ENCODE results near the gene FGF9. TPM values are rescaled to one million over a fixed set of nuclear protein-coding genes. Genes with fewer than 3 reads are reported as not detected.

Gene FGF9
- total RNA-seq, 2 experiments from 2014 or later, result 0.11 to 0.45 TPM

- TF ChIP-seq CTCF (IDR thresholded peaks at IDR 0.05), result no peak
- no peak overlapping the region for H3K4me3 Mint-ChIP-seq
- no peak for ATAC-seq
- no peak for DNase-seq
- CTCF ChIA-PET, result interaction anchor here (0.6 kb wide), 1 partner anchor 110 kb away, joined by 3 read pairs; no protein-coding TSS in a partner anchor
- H3K27ac Mint-ChIP-seq, result no peak overlapping the region
- H3K4me1 Mint-ChIP-seq (ENCODE audit: low read depth), result no peaks in the 10 kb centered on the region
- no peaks in the 10 kb centered on the region for H3K36me3 Mint-ChIP-seq (ENCODE audit: low read depth)
- H3K27me3 Mint-ChIP-seq, result peaks cover 7% of the 10 kb centered on the region
- intact Hi-C loops (cut with micrococcal nuclease), result no loop called here
- no peaks in the 10 kb centered on the region for H3K9me3 Mint-ChIP-seq
- POLR2A ChIA-PET, result no interaction called here
Measured at GRCh38 chr13:21733475-21734263, 62.8 kb downstream of the FGF9 start.

GRCh38 chr13:21734961-21735360 is 64.1 kb downstream of the FGF9 start:
- no peak for ATAC-seq

DNA sequence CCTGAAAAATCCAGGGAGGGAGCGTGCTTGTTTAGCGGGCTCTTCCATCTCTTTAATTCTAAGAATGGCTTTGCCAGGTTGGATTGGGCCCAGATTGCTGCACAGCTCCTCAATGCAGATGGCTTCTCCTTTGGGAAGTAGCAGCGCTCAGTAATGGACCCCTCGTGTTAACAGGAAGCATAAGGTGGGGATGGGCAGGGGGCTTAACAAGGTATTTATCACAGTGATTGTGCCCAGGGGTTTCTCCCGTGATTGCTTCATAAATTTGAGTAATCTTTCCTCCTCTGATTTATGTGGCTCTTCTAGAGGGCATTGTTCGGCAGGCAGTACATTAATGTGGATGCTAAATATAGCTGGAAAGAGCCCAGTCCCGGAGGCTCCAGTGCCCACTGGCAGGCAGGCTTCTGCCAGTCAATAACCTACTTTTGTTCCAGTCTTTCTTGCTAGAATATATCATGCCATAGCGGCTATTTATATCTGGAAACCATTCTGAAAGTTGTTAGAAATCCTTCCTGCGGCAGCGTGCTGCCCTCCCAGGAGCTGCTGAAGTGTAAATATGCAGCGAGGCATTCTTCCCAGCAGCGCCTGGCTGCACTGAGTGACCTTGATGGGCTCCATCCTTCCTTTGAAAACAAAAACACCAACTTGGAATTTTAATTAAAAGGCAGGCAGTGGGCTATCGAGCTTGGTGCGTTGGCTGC is 65.0 kb downstream of the FGF9 start:
- no peaks in the 10 kb centered on the region for H3K36me3 Mint-ChIP-seq (ENCODE audit: low read depth)
- TF ChIP-seq CTCF (IDR thresholded peaks at IDR 0.05), result no peak
- intact Hi-C loops (cut with micrococcal nuclease), result no loop called here
- CTCF ChIA-PET, result interaction anchor here (0.8 kb wide), 1 partner anchor 98 kb away, joined by 3 read pairs; no protein-coding TSS in a partner anchor
- DNase-seq, result no peak
- H3K4me3 Mint-ChIP-seq, result no peak overlapping the region
- ATAC-seq, result no peak
- no peaks in the 10 kb centered on the region for H3K4me1 Mint-ChIP-seq (ENCODE audit: low read depth)
- POLR2A ChIA-PET, result no interaction called here
- H3K9me3 Mint-ChIP-seq, result no peaks in the 10 kb centered on the region
- peaks cover 9% of the 10 kb centered on the region for H3K27me3 Mint-ChIP-seq
- no peak overlapping the region for H3K27ac Mint-ChIP-seq

More at GRCh38 chr13:21734961-21735360, 64.1 kb downstream of the FGF9 start:
- H3K36me3 Mint-ChIP-seq (ENCODE audit: low read depth), result no peaks in the 10 kb centered on the region
- H3K9me3 Mint-ChIP-seq, result no peaks in the 10 kb centered on the region
- no peak overlapping the region for H3K4me3 Mint-ChIP-seq
- TF ChIP-seq CTCF (IDR thresholded peaks at IDR 0.05), result no peak
- no peak for DNase-seq
- POLR2A ChIA-PET, result interaction anchor here (0.7 kb wide), 1 partner anchor 457 kb away, joined by 3 read pairs; no protein-coding TSS in a partner anchor
- no peaks in the 10 kb centered on the region for H3K4me1 Mint-ChIP-seq (ENCODE audit: low read depth)
- intact Hi-C loops (cut with micrococcal nuclease), result no loop called here
- H3K27me3 Mint-ChIP-seq, result peaks cover 9% of the 10 kb centered on the region
- CTCF ChIA-PET, result no interaction called here
- H3K27ac Mint-ChIP-seq, result no peak overlapping the region

- ATAC-seq (no peak), DNase-seq (no peak)
- CTCF ChIA-PET, result interaction anchor here (1.2 kb wide), 1 partner anchor 92 kb away, joined by 3 read pairs; no protein-coding TSS in a partner anchor
- intact Hi-C loops (cut with micrococcal nuclease), result no loop called here
- Mint-ChIP-seq H3K4me1 (ENCODE audit: low read depth) (no peaks in the 10 kb centered on the region), H3K36me3 (ENCODE audit: low read depth) (no peaks in the 10 kb centered on the region), H3K27me3 (peaks cover 7% of the 10 kb centered on the region), H3K4me3 (no peak overlapping the region), H3K27ac (no peak overlapping the region), H3K9me3 (no peaks in the 10 kb centered on the region)
- POLR2A ChIA-PET, result no interaction called here
- TF ChIP-seq CTCF (IDR thresholded peaks at IDR 0.05), result no peak
Measured at GRCh38 chr13:21736926-21737325, 66.1 kb downstream of the FGF9 start.

DNA sequence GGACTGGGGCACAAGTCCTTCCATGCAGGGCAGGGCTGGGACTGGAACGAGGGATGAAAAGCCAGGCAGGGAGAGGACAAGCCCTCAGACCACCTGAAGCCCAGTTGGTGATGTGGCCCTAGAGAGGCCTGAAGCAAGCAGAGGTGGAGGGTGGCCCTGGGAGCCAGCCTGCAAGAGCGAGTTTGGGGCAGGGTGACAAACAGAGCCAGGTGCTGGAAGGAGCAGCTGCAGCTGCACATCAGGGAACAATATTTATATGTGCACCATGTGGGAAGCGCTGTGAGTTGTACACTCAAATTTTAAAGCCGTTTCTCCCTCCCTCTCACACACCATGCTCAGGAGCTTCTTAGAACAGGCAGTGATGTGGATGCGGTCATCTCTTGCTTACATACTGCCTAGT is 67.8 kb downstream of the FGF9 start:
- H3K36me3 Mint-ChIP-seq (ENCODE audit: low read depth), result no peaks in the 10 kb centered on the region
- intact Hi-C loops (cut with micrococcal nuclease), result no loop called here
- no peak overlapping the region for H3K27ac Mint-ChIP-seq
- no peak for TF ChIP-seq CTCF (IDR thresholded peaks at IDR 0.05)
- no peaks in the 10 kb centered on the region for H3K9me3 Mint-ChIP-seq
- POLR2A ChIA-PET, result no interaction called here
- CTCF ChIA-PET, result no interaction called here
- no peak for DNase-seq
- no peak for ATAC-seq
- H3K4me1 Mint-ChIP-seq (ENCODE audit: low read depth), result no peaks in the 10 kb centered on the region
- peaks cover 7% of the 10 kb centered on the region for H3K27me3 Mint-ChIP-seq
- no peak overlapping the region for H3K4me3 Mint-ChIP-seq
